HepG2 (cell line): ENCODE data around the gene RBM26. TPM values are rescaled to one million over a fixed set of nuclear protein-coding genes. Genes with fewer than 3 reads are reported as not detected.

Experiments used
- ATAC-seq: fragments of 200-7000 bp; cut with Tn5 transposase; 3 replicates; pipeline ENCODE4 v1.9.1; 2020; ENCODE audit warnings: mild to moderate bottlenecking, moderate library complexity
- BruUV-seq: library from RNA; stranded (reverse); fragments of 400-500 nt; replicated peaks from 2 replicates; lab custom pipeline; 2021; lab: Mats Ljungman, UMichigan
- CTCF ChIA-PET: fragments of 300-600 bp; formaldehyde crosslinking; extraction: SDS; loops from one replicate; lab custom pipeline; 2021; ENCODE audit warnings: low total read pairs, inconsistent platforms, low intra/inter-chr PET ratio; lab: Yijun Ruan, JAX
- POLR2A ChIA-PET: fragments of 350-600 bp; sonication (Branson Sonifier 250); formaldehyde crosslinking; loops from one replicate; lab custom pipeline; 2020; ENCODE audit warnings: antibody characterized with exemption, inconsistent platforms; lab: Yijun Ruan, JAX
- DNase-seq: peaks from one replicate; pipeline ENCODE4 v3.0.0-alpha.2; 2015; ENCODE audit warnings: low spot score
- FAIRE-seq: peaks from 3 replicates; lab custom pipeline; 2011; peaks lifted over from hg19 to GRCh38; lab: Jason Lieb, UNC
- H2AFZ ChIP-seq: one replicate; pipeline ENCODE4 v1.6.1; 2011; ENCODE audit warnings: low read length, inconsistent platforms
- H3K27ac ChIP-seq: fragments of 300-600 bp; 3 replicates; pipeline ENCODE4 v1.8.0; 2011; ENCODE audit warnings: mixed run types, mild to moderate bottlenecking, mixed read lengths, low read length, inconsistent platforms; ENCODE audit not compliant: insufficient read depth; ENCODE audit errors: extremely low read length
- H3K27me3 ChIP-seq, 2 experiments: fragments of 200-600 bp in 1 of 2; 2 replicates in 1 of 2; 3 replicates in 1 of 2; pipeline versions ENCODE4 v1.6.0 to v1.8.0; 2011; ENCODE audit warnings: low read length in 2 of 2, mild to moderate bottlenecking in 2 of 2, moderate library complexity in 2 of 2, inconsistent platforms in 1 of 2; ENCODE audit not compliant: insufficient read depth in 2 of 2, control insufficient read depth in 1 of 2
- H3K36me3 ChIP-seq, 2 experiments: fragments of 200-600 bp in 1 of 2; replicated peaks in 1 of 2; 2 replicates in 1 of 2; 3 replicates in 1 of 2; pipeline versions ENCODE4 v1.5.1 to v1.8.0; 2011; ENCODE audit warnings: low read length in 2 of 2, inconsistent platforms in 1 of 2; ENCODE audit not compliant: insufficient read depth in 2 of 2, control insufficient read depth in 1 of 2
- H3K4me1 ChIP-seq: 2 replicates; pipeline ENCODE4 v1.5.1; 2012; ENCODE audit warnings: low read length, inconsistent platforms; ENCODE audit not compliant: insufficient read depth
- H3K4me2 ChIP-seq: 2 replicates; pipeline ENCODE4 v1.6.0; 2011; ENCODE audit warnings: low read depth, low read length, inconsistent platforms
- H3K4me3 ChIP-seq, 3 experiments: fragments of 200-600 bp in 1 of 3; sonication (generic), shearing (Covaris generic) in 1 of 3; replicated peaks in 1 of 3; 2 replicates each; pipeline ENCODE4 v1.5.1; 2011 to 2016; ENCODE audit warnings: low read length in 3 of 3, inconsistent platforms in 2 of 3, low read depth in 2 of 3, mild to moderate bottlenecking in 2 of 3, control low read depth in 1 of 3, mixed read lengths in 1 of 3; ENCODE audit not compliant: insufficient read depth in 1 of 3
- H3K79me2 ChIP-seq: one replicate; pipeline ENCODE4 v1.6.1; 2011; ENCODE audit warnings: low read length, inconsistent platforms; ENCODE audit not compliant: insufficient read depth
- H3K9ac ChIP-seq: 2 replicates; pipeline ENCODE4 v1.6.0; 2011; ENCODE audit warnings: mild to moderate bottlenecking, low read depth, low read length, inconsistent platforms; ENCODE audit not compliant: insufficient read depth
- H3K9me3 ChIP-seq: 2 replicates; pipeline ENCODE4 v1.5.1; 2012; ENCODE audit warnings: mild to moderate bottlenecking, low read length
- H4K20me1 ChIP-seq: 2 replicates; pipeline ENCODE4 v1.6.0; 2011; ENCODE audit warnings: inconsistent platforms, mild to moderate bottlenecking, low read length, moderate library complexity; ENCODE audit not compliant: insufficient read depth
- ATRX ChIP-seq: sonication (generic); formaldehyde crosslinking; IDR thresholded peaks from 2 replicates; pipeline ENCODE4 v1.4.0; 2020; ENCODE audit warnings: missing genetic modification reagents, borderline replicate concordance
- EHMT2 ChIP-seq: fragments of 200-600 bp; sonication (generic); IDR thresholded peaks from 2 replicates; pipeline ENCODE4 v1.7.0; 2017; ENCODE audit warnings: antibody characterized with exemption, low read depth, low read length, borderline replicate concordance
- MEF2D ChIP-seq: sonication (generic); formaldehyde crosslinking; IDR thresholded peaks from 2 replicates; pipeline ENCODE4 v1.5.1; 2020; ENCODE audit warnings: mild to moderate bottlenecking, missing genetic modification reagents
- PTBP1 ChIP-seq: fragments of 200-400 bp; formaldehyde crosslinking; IDR thresholded peaks from 2 replicates; pipeline ENCODE4 v1.6.1; 2018; ENCODE audit warnings: low read length, low read depth; ENCODE audit not compliant: poor library complexity, severe bottlenecking
- TAF1 ChIP-seq: sonication (generic); formaldehyde crosslinking; IDR thresholded peaks from 2 replicates; pipeline ENCODE4 v1.4.0; 2020; ENCODE audit warnings: missing genetic modification reagents
- ZFP36L2 ChIP-seq: sonication (generic); formaldehyde crosslinking; IDR thresholded peaks from 2 replicates; pipeline ENCODE4 v1.4.0; 2020; ENCODE audit warnings: missing genetic modification reagents
- ZNF747 ChIP-seq: sonication (generic); formaldehyde crosslinking; IDR thresholded peaks from 2 replicates; pipeline ENCODE4 v1.8.1; 2023; ENCODE audit warnings: missing genetic modification reagents, mild to moderate bottlenecking, borderline replicate concordance
- WGBS: methylation state at CpG from one replicate; pipeline ENCODE4 v1.1.6; 2017; ENCODE audit warnings: low lambda C conversion rate; 5-methylcytosine and 5-hydroxymethylcytosine counted together
- in situ Hi-C: cut with HindIII; loops from 2 replicates; pipeline ENCODE4 v1.10.0; 2017; ENCODE audit warnings: low pct_unique_long_range_greater_than_20kb; ENCODE audit not compliant: extremely low pct_ligation_motif_present
- intact Hi-C: fragments of 100-400 bp; cut with micrococcal nuclease; formaldehyde crosslinking; loops from one replicate; pipeline ENCODE4 v1.10.0; 2022; ENCODE audit not compliant: unreplicated experiment
- polyA plus RNA-seq, 8 experiments: library from polyadenylated mRNA; depleted of rRNA in 3 of 8; stranded (reverse) in 7 of 8; unstranded in 1 of 8; fragments of >200 nt; fragmentation: Illumina TruSeq in 4 of 8; extraction: Trizol in 4 of 8; gene quantifications; 2 replicates each; pipeline versions ENCODE4 v1.2.1 to v1.2.3, GENCODE V29; 2011 to 2016; ENCODE audit warnings: low read depth in 4 of 8, missing spikeins in 1 of 8, mixed read lengths in 1 of 8; ENCODE audit not compliant: insufficient read depth in 1 of 8
- total RNA-seq, 5 experiments: library from RNA; depleted of rRNA; stranded (reverse); fragments of >200 nt; fragmentation: Illumina TruSeq; extraction: Trizol; gene quantifications; 2 replicates each; pipeline ENCODE4 v1.2.3, GENCODE V29; 2016; ENCODE audit warnings: low read depth in 1 of 5
- TF ChIP-seq, protein P1 (sequence below): sonication (generic); formaldehyde crosslinking; IDR thresholded peaks from 2 replicates; pipeline ENCODE4 v1.5.0; 2020; ENCODE audit warnings: mild to moderate bottlenecking, low read depth, missing genetic modification reagents, borderline replicate concordance
- TF ChIP-seq, protein P2 (sequence below): sonication (generic); formaldehyde crosslinking; IDR thresholded peaks from 2 replicates; pipeline ENCODE4 v1.4.0; 2020; ENCODE audit warnings: missing genetic modification reagents

Gene RBM26
- total and polyA plus RNA-seq, 2 of the 13 experiments (the other 11 are each of a cell fraction or from before 2014, with no cell fraction given) = 19.4 to 34.4 TPM

DNA sequence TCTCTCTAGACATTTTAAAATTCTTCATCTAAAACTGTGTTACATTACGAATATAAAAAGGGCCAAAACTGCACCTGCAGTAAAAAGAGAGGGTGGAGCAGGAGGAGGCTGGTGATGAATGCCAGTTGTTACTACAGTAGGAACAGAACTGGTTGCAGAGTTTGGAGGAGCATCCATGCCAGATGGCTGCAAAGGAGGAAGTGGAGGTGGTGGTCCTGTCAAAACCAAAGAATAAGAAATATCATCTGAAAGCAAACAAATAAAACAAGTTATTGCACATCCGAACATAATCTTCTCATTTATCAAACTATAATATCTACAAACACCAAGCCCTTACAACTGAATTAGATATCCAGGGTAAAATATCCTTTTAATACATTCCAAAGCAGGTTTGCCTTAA lies 40.1 kb downstream of the RBM26 start:
- intact Hi-C loops = no loop called here
- no peak for FAIRE-seq

More for the DNA sequence above, 40.1 kb downstream of the RBM26 start:
- H3K9me3 ChIP-seq = no peaks in the 10 kb centered on the region
- no TSS peak for BruUV-seq
- POLR2A ChIA-PET = no interaction called here
- H3K9ac ChIP-seq = no peak overlapping the region
- no peak overlapping the region for H3K27ac ChIP-seq
- no peak overlapping the region for H2AFZ ChIP-seq
- no peaks in the 10 kb centered on the region for H4K20me1 ChIP-seq
- no peak overlapping the region for H3K4me3 ChIP-seq
- 99% methylated on average over 2 of the region's 2 CpGs for whole genome bisulfite sequencing
- ATAC-seq (no peak), DNase-seq (no peak)
- no peaks in the 10 kb centered on the region for H3K79me2 ChIP-seq
- H3K27me3 ChIP-seq = no peaks in the 10 kb centered on the region
- H3K4me1 ChIP-seq = no peaks in the 10 kb centered on the region
- no peak overlapping the region for H3K4me2 ChIP-seq
- peaks cover 13 to 79% of the 10 kb centered on the region in 2 experiments for H3K36me3 ChIP-seq
- TF ChIP-seq EHMT2 (no peak), ATRX (no peak), PTBP1 (no peak), ZNF747 (CRISPR knock-in tag) (no peak), ZFP36L2 (CRISPR knock-in tag) (no peak), TAF1 (no peak), MEF2D (CRISPR knock-in tag) (no peak)
- TF ChIP-seq, protein P1, sequence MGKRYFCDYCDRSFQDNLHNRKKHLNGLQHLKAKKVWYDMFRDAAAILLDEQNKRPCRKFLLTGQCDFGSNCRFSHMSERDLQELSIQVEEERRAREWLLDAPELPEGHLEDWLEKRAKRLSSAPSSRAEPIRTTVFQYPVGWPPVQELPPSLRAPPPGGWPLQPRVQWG = no peak
- TF ChIP-seq, protein P2, sequence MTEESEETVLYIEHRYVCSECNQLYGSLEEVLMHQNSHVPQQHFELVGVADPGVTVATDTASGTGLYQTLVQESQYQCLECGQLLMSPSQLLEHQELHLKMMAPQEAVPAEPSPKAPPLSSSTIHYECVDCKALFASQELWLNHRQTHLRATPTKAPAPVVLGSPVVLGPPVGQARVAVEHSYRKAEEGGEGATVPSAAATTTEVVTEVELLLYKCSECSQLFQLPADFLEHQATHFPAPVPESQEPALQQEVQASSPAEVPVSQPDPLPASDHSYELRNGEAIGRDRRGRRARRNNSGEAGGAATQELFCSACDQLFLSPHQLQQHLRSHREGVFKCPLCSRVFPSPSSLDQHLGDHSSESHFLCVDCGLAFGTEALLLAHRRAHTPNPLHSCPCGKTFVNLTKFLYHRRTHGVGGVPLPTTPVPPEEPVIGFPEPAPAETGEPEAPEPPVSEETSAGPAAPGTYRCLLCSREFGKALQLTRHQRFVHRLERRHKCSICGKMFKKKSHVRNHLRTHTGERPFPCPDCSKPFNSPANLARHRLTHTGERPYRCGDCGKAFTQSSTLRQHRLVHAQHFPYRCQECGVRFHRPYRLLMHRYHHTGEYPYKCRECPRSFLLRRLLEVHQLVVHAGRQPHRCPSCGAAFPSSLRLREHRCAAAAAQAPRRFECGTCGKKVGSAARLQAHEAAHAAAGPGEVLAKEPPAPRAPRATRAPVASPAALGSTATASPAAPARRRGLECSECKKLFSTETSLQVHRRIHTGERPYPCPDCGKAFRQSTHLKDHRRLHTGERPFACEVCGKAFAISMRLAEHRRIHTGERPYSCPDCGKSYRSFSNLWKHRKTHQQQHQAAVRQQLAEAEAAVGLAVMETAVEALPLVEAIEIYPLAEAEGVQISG (CRISPR knock-in tag) = no peak
- in situ Hi-C loops = no loop called here
- CTCF ChIA-PET = no interaction called here
